Measurements from ENCODE around the gene CAMKK2. TPM values are rescaled to one million over a fixed set of nuclear protein-coding genes. Genes with fewer than 3 reads are reported as not detected.

CAMKK2 gene
- total RNA-seq, 4 donors from 2014 or later, result 17.5 to 155 (median 47.7) TPM

- Histone ChIP-seq H3K4me3 (no peak overlapping the region), H3K27ac (peak overlapping the region in 1 of 4 donors; percentile 38), H3K27me3 (no peaks in the 10 kb centered on the region), H3K4me1 (no peaks in the 10 kb centered on the region), H3K9me3 (no peaks in the 10 kb centered on the region), H3K36me3 (no peaks in the 10 kb centered on the region)
- intact Hi-C loops (cut with DNase I; ENCODE audit: low total_unique reads), result no loop called here
- peak; percentile 23 for DNase-seq
- no peak for TF ChIP-seq POLR2A (IDR thresholded peaks at IDR 0.05)
- TF ChIP-seq CTCF (IDR thresholded peaks at IDR 0.05), result no peak
- no peak for TF ChIP-seq EP300 (IDR thresholded peaks at IDR 0.05; ENCODE audit: low read depth)
- no peak for TF ChIP-seq POLR2AphosphoS5 (IDR thresholded peaks at IDR 0.05)
- 67 to 90% methylated on average over 2 to 10 of the region's 10 CpGs for WGBS, 2 donors (ENCODE audit: low coverage in 1 of 2)
- in situ Hi-C loops (cut with MboI; ENCODE audit: low pct_ligation_motif_present in 1 of 4, low pct_unique_long_range_greater_than_20kb in 1 of 4, low sequenced_read_pairs in 3 of 4), result no loop called here
These were observed 17.0 kb downstream of the CAMKK2 start for GRCh38 chr12:121279507-121279915.

- no peak for TF ChIP-seq EP300 (IDR thresholded peaks at IDR 0.05; ENCODE audit: low read depth)
- TF ChIP-seq POLR2A (IDR thresholded peaks at IDR 0.05), result no peak
- TF ChIP-seq POLR2AphosphoS5 (IDR thresholded peaks at IDR 0.05), result no peak
- TF ChIP-seq CTCF (IDR thresholded peaks at IDR 0.05), result no peak
- no peak for DNase-seq
- peak overlapping the region in 2 of 4 donors; percentile 9 to 38 for H3K27ac ChIP-seq
- H3K9me3 ChIP-seq, result no peaks in the 10 kb centered on the region
- in situ Hi-C loops (cut with MboI; ENCODE audit: low pct_ligation_motif_present in 1 of 4, low pct_unique_long_range_greater_than_20kb in 1 of 4, low sequenced_read_pairs in 3 of 4), result no loop called here
- H3K36me3 ChIP-seq, result peaks cover 0 to 1% (median 0%) of the 10 kb centered on the region in 4 donors
- no peaks in the 10 kb centered on the region for H3K4me1 ChIP-seq
- H3K4me3 ChIP-seq, result no peak overlapping the region
- WGBS, 2 donors (ENCODE audit: low coverage in 1 of 2), result 89% methylated on average over 12 of the region's 13 CpGs; no CpG with 5 or more reads in 1 of the 2 donors
- intact Hi-C loops (cut with DNase I; ENCODE audit: low total_unique reads), result no loop called here
- H3K27me3 ChIP-seq, result no peaks in the 10 kb centered on the region
These were observed 17.5 kb downstream of the CAMKK2 start for GRCh38 chr12:121279071-121279375.

GRCh38 chr12:121278169-121279070, 18.1 kb downstream of the CAMKK2 start:
- Histone ChIP-seq H3K4me1 (no peaks in the 10 kb centered on the region), H3K27ac (peak overlapping the region in 2 of 4 donors; percentile 9 to 38), H3K36me3 (peaks cover 0 to 7% (median 0%) of the 10 kb centered on the region in 4 donors), H3K4me3 (no peak overlapping the region), H3K9me3 (no peaks in the 10 kb centered on the region), H3K27me3 (no peaks in the 10 kb centered on the region)
- in situ Hi-C loops (cut with MboI; ENCODE audit: low pct_ligation_motif_present in 1 of 4, low pct_unique_long_range_greater_than_20kb in 1 of 4, low sequenced_read_pairs in 3 of 4), result no loop called here
- DNase-seq, result no peak
- TF ChIP-seq EP300 (IDR thresholded peaks at IDR 0.05; ENCODE audit: low read depth) (no peak), CTCF (IDR thresholded peaks at IDR 0.05) (no peak), POLR2A (IDR thresholded peaks at IDR 0.05) (no peak), POLR2AphosphoS5 (IDR thresholded peaks at IDR 0.05) (no peak)
- intact Hi-C loops (cut with DNase I; ENCODE audit: low total_unique reads), result no loop called here
- 84 to 89% methylated on average over 5 to 15 of the region's 15 CpGs for WGBS, 2 donors (ENCODE audit: low coverage in 1 of 2)

- Histone ChIP-seq H3K4me1 (no peaks in the 10 kb centered on the region), H3K27ac (no peak overlapping the region), H3K4me3 (no peak overlapping the region), H3K36me3 (peaks cover 0 to 8% (median 0%) of the 10 kb centered on the region in 4 donors), H3K9me3 (no peaks in the 10 kb centered on the region), H3K27me3 (no peaks in the 10 kb centered on the region)
- 83 to 84% methylated on average over 6 of the region's 6 CpGs for WGBS, 2 donors (ENCODE audit: low coverage in 1 of 2)
- intact Hi-C loops (cut with DNase I; ENCODE audit: low total_unique reads) (no loop called here), in situ Hi-C loops (cut with MboI; ENCODE audit: low pct_ligation_motif_present in 1 of 4, low pct_unique_long_range_greater_than_20kb in 1 of 4, low sequenced_read_pairs in 3 of 4) (no loop called here)
- no peak for TF ChIP-seq CTCF (IDR thresholded peaks at IDR 0.05)
- no peak for TF ChIP-seq POLR2A (IDR thresholded peaks at IDR 0.05)
- TF ChIP-seq EP300 (IDR thresholded peaks at IDR 0.05; ENCODE audit: low read depth), result no peak
- no peak for TF ChIP-seq POLR2AphosphoS5 (IDR thresholded peaks at IDR 0.05)
- DNase-seq, result no peak
These were observed 19.1 kb downstream of the CAMKK2 start for GRCh38 chr12:121277374-121277759.

All from transverse colon (tissue), 4 donors.